Testis (tissue), 2 donors: ENCODE data around the gene JADE3.

Experiments used
- POLR2A ChIP-seq: fragments of 450-650 bp; IDR thresholded peaks from one replicate; pipeline ENCODE4 v1.6.1; 2017; ENCODE audit warnings: antibody characterized with exemption, mild to moderate bottlenecking, moderate library complexity
- TF ChIP-seq, protein P1 (sequence below), 3 experiments: fragments of 450-650 bp in 2 of 3; fragments of 200-600 bp in 1 of 3; sonication (generic) in 1 of 3; IDR thresholded peaks; one replicate each; pipeline ENCODE4 v1.5.1; 2016 to 2019; ENCODE audit warnings: antibody characterized with exemption in 3 of 3, mild to moderate bottlenecking in 2 of 3, moderate library complexity in 1 of 3

- TF ChIP-seq, protein P1, sequence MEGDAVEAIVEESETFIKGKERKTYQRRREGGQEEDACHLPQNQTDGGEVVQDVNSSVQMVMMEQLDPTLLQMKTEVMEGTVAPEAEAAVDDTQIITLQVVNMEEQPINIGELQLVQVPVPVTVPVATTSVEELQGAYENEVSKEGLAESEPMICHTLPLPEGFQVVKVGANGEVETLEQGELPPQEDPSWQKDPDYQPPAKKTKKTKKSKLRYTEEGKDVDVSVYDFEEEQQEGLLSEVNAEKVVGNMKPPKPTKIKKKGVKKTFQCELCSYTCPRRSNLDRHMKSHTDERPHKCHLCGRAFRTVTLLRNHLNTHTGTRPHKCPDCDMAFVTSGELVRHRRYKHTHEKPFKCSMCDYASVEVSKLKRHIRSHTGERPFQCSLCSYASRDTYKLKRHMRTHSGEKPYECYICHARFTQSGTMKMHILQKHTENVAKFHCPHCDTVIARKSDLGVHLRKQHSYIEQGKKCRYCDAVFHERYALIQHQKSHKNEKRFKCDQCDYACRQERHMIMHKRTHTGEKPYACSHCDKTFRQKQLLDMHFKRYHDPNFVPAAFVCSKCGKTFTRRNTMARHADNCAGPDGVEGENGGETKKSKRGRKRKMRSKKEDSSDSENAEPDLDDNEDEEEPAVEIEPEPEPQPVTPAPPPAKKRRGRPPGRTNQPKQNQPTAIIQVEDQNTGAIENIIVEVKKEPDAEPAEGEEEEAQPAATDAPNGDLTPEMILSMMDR (IDR thresholded peaks at IDR 0.05), result no peak
- no peak for TF ChIP-seq POLR2A
These were observed 189.0 kb downstream of the JADE3 start for GRCh38 chrX:47101206-47101605.
